CD14-positive monocyte (primary cell): ENCODE results near the gene NFKB2. TPM values are rescaled to one million over a fixed set of nuclear protein-coding genes. Genes with fewer than 3 reads are reported as not detected.

Experiments used
- DNase-seq, 3 donors: peaks; one replicate each; pipeline ENCODE4 v3.0.0-alpha.2; 2011 to 2022
- H2AFZ ChIP-seq: 2 replicates; pipeline ENCODE4 v1.6.0; 2012; ENCODE audit warnings: mild to moderate bottlenecking, low read depth, low read length, inconsistent platforms; ENCODE audit not compliant: insufficient read depth, poor library complexity, severe bottlenecking
- H3K27ac ChIP-seq, 2 donors: 1 replicate in 1 of 2; 2 replicates in 1 of 2; pipeline ENCODE4 v1.5.1; 2012 to 2013; ENCODE audit warnings: low read length in 2 of 2, control low read depth in 1 of 2, inconsistent platforms in 1 of 2, low read depth in 1 of 2, mild to moderate bottlenecking in 1 of 2
- H3K27me3 ChIP-seq, 2 donors: one replicate each; pipeline versions ENCODE4 v1.6.0 to v1.6.1; 2011 to 2013; ENCODE audit warnings: low read length in 2 of 2; ENCODE audit not compliant: control insufficient read depth in 2 of 2, insufficient read depth in 2 of 2
- H3K36me3 ChIP-seq, 2 donors: replicated peaks in 1 of 2; 1 replicate in 1 of 2; 2 replicates in 1 of 2; pipeline versions ENCODE4 v1.5.1 to v1.6.1; 2012 to 2013; ENCODE audit warnings: low read length in 2 of 2, control low read depth in 1 of 2, inconsistent platforms in 1 of 2, mild to moderate bottlenecking in 1 of 2; ENCODE audit not compliant: insufficient read depth in 2 of 2, control insufficient read depth in 1 of 2
- H3K4me1 ChIP-seq, 2 donors: 1 replicate in 1 of 2; 2 replicates in 1 of 2; pipeline versions ENCODE4 v1.5.1 to v1.6.1; 2012 to 2013; ENCODE audit warnings: low read length in 2 of 2, control low read depth in 1 of 2, inconsistent platforms in 1 of 2, mild to moderate bottlenecking in 1 of 2, moderate library complexity in 1 of 2; ENCODE audit not compliant: insufficient read depth in 2 of 2, control insufficient read depth in 1 of 2
- H3K4me2 ChIP-seq: replicated peaks from 2 replicates; pipeline ENCODE3; 2012; ENCODE audit warnings: low read length, moderate library complexity, mild to moderate bottlenecking; ENCODE audit not compliant: poor library complexity, severe bottlenecking; ENCODE audit errors: extremely low read depth
- H3K4me3 ChIP-seq, 3 experiments: fragments of 200-600 bp in 1 of 3; sonication (generic) in 1 of 3; replicated peaks in 1 of 3; 1 replicate in 2 of 3; 2 replicates in 1 of 3; pipeline ENCODE4 v1.5.1; 2011 to 2013; ENCODE audit warnings: low read length in 3 of 3, mild to moderate bottlenecking in 3 of 3, control low read depth in 2 of 3, low read depth in 2 of 3, inconsistent platforms in 1 of 3, moderate library complexity in 1 of 3
- H3K79me2 ChIP-seq: 2 replicates; pipeline ENCODE4 v1.6.0; 2012; ENCODE audit warnings: mild to moderate bottlenecking, control low read depth, inconsistent platforms, low read length, moderate library complexity; ENCODE audit not compliant: insufficient read depth
- H3K9ac ChIP-seq: 2 replicates; pipeline ENCODE4 v1.6.0; 2017; ENCODE audit warnings: low read length, mild to moderate bottlenecking; ENCODE audit not compliant: insufficient read depth, poor library complexity, severe bottlenecking
- H3K9me3 ChIP-seq, 2 donors: replicated peaks in 1 of 2; 1 replicate in 1 of 2; 2 replicates in 1 of 2; pipeline versions ENCODE4 v1.5.1 to v1.6.1; 2012 to 2013; ENCODE audit warnings: low read length in 2 of 2, control low read depth in 1 of 2; ENCODE audit not compliant: control insufficient read depth in 1 of 2, insufficient read depth in 1 of 2
- H4K20me1 ChIP-seq: 2 replicates; pipeline ENCODE4 v1.6.0; 2012; ENCODE audit warnings: mild to moderate bottlenecking, low read length, control low read depth, moderate library complexity; ENCODE audit not compliant: insufficient read depth
- H3K27ac Mint-ChIP-seq, 7 donors: one replicate each; pipeline ENCODE4 v1.8.0; 2020; ENCODE audit warnings: mild to moderate bottlenecking in 7 of 7, mixed read lengths in 7 of 7, moderate library complexity in 6 of 7, inconsistent platforms in 2 of 7
- H3K27me3 Mint-ChIP-seq, 3 donors: one replicate each; pipeline ENCODE4 v1.8.0; 2021 to 2022; ENCODE audit warnings: low read depth in 3 of 3, mild to moderate bottlenecking in 3 of 3, mixed read lengths in 3 of 3, moderate library complexity in 3 of 3, inconsistent platforms in 1 of 3
- H3K36me3 Mint-ChIP-seq, 2 donors: one replicate each; pipeline ENCODE4 v1.8.0; 2020; ENCODE audit warnings: mixed read lengths in 2 of 2, inconsistent platforms in 1 of 2, mild to moderate bottlenecking in 1 of 2
- H3K4me1 Mint-ChIP-seq: one replicate; pipeline ENCODE4 v1.8.0; 2020; ENCODE audit warnings: mild to moderate bottlenecking, mixed read lengths
- H3K4me3 Mint-ChIP-seq, 2 donors: one replicate each; pipeline ENCODE4 v1.8.0; 2020; ENCODE audit warnings: mild to moderate bottlenecking in 2 of 2, mixed read lengths in 2 of 2, moderate library complexity in 1 of 2
- H3K9me3 Mint-ChIP-seq, 7 donors: one replicate each; pipeline ENCODE4 v1.8.0; 2020 to 2022; ENCODE audit warnings: mixed read lengths in 7 of 7, mild to moderate bottlenecking in 6 of 7, moderate library complexity in 6 of 7, inconsistent platforms in 2 of 7
- CTCF ChIP-seq: fragments of 200-600 bp; IDR thresholded peaks from one replicate; pipeline ENCODE4 v1.8.0; 2022; ENCODE audit warnings: antibody characterized with exemption, mild to moderate bottlenecking
- WGBS: methylation state at CpG from one replicate; pipeline ENCODE4 v1.1.5; 2013; ENCODE audit warnings: missing lambda C conversion rate; ENCODE audit not compliant: insufficient coverage; 5-methylcytosine and 5-hydroxymethylcytosine counted together
- intact Hi-C, 2 donors: fragments of 100-400 bp; cut with micrococcal nuclease; formaldehyde crosslinking; loops; one replicate each; pipeline versions ENCODE4 v1.15.0 to v1.15.1; 2023
- polyA plus RNA-seq, 3 donors: library from polyadenylated mRNA; depleted of rRNA in 1 of 3; unstranded in 2 of 3; stranded (reverse) in 1 of 3; fragments of 300-500 nt in 2 of 3; fragments of >200 nt in 1 of 3; fragmentation: Illumina TruSeq in 2 of 3; gene quantifications; 1 replicate in 2 of 3; 2 replicates in 1 of 3; pipeline ENCODE4 v1.2.3, GENCODE V29; 2012 to 2021

NFKB2 gene
- polyA plus RNA-seq, 3 donors: 6.8 to 111 (median 15.0) TPM

- Histone ChIP-seq H3K4me2 (no peak overlapping the region), H2AFZ (no peak overlapping the region), H3K9me3 (no peaks in the 10 kb centered on the region), H4K20me1 (no peaks in the 10 kb centered on the region), H3K9ac (no peak overlapping the region), H3K79me2 (no peaks in the 10 kb centered on the region), H3K27me3 (peaks cover 0 to 4% of the 10 kb centered on the region in 2 donors), H3K4me3 (no peak overlapping the region), H3K4me1 (peaks cover 10 to 11% of the 10 kb centered on the region in 2 donors), H3K27ac (peak overlapping the region in 1 of 2 donors; percentile 12), H3K36me3 (peaks cover 31 to 34% of the 10 kb centered on the region in 2 donors)
- H3K27ac Mint-ChIP-seq: peak overlapping the region in 3 of 7 donors; percentile 40 to 74 (median 63)
- peaks cover 2 to 8% (median 3%) of the 10 kb centered on the region in 3 donors for H3K27me3 Mint-ChIP-seq
- peaks cover 27 to 33% of the 10 kb centered on the region in 2 donors for H3K36me3 Mint-ChIP-seq
- H3K9me3 Mint-ChIP-seq: no peaks in the 10 kb centered on the region
- H3K4me1 Mint-ChIP-seq: peaks cover 12% of the 10 kb centered on the region
- no peak for TF ChIP-seq CTCF
- peak in 2 of 3 donors; percentile 18 to 29 for DNase-seq
- 67% methylated on average over 2 of the region's 4 CpGs for WGBS
- peak overlapping the region in 1 of 2 donors; percentile 39 for H3K4me3 Mint-ChIP-seq
- intact Hi-C loops: no loop called here
Observed at GRCh38 chr10:102384606-102385429, 10.7 kb upstream of the NFKB2 start.

- H3K4me1 ChIP-seq: peaks cover 14 to 16% of the 10 kb centered on the region in 2 donors
- DNase-seq: no peak
- peak overlapping the region in 1 of 2 donors; percentile 40 for H3K4me3 Mint-ChIP-seq
- peaks cover 5% of the 10 kb centered on the region for H4K20me1 ChIP-seq
- peaks cover 0 to 2% of the 10 kb centered on the region in 2 donors for H3K36me3 Mint-ChIP-seq
- no peak for TF ChIP-seq CTCF
- H3K9ac ChIP-seq: no peak overlapping the region
- H3K9me3 Mint-ChIP-seq: no peaks in the 10 kb centered on the region
- H3K27ac ChIP-seq: no peak overlapping the region
- no peak overlapping the region for H3K4me3 ChIP-seq
- no peaks in the 10 kb centered on the region for H3K9me3 ChIP-seq
- no peak overlapping the region for H3K4me2 ChIP-seq
- peaks cover 0 to 17% of the 10 kb centered on the region in 2 donors for H3K27me3 ChIP-seq
- H2AFZ ChIP-seq: no peak overlapping the region
- intact Hi-C loops: loop anchor here (5.0 to 10.0 kb wide), 3 partner anchors 85 to 195 kb away; no protein-coding TSS in a partner anchor
- H3K27ac Mint-ChIP-seq: no peak overlapping the region
- H3K4me1 Mint-ChIP-seq: peaks cover 19% of the 10 kb centered on the region
- WGBS: no CpG with 5 or more reads among the region's 3 CpGs
- peaks cover 4% of the 10 kb centered on the region for H3K79me2 ChIP-seq
- H3K36me3 ChIP-seq: no peaks in the 10 kb centered on the region
- peaks cover 12 to 25% (median 24%) of the 10 kb centered on the region in 3 donors for H3K27me3 Mint-ChIP-seq
Observed at GRCh38 chr10:102389894-102390293, 5.6 kb upstream of the NFKB2 start.
